ENCODE data around the gene ADORA1.

ADORA1 gene

DNA sequence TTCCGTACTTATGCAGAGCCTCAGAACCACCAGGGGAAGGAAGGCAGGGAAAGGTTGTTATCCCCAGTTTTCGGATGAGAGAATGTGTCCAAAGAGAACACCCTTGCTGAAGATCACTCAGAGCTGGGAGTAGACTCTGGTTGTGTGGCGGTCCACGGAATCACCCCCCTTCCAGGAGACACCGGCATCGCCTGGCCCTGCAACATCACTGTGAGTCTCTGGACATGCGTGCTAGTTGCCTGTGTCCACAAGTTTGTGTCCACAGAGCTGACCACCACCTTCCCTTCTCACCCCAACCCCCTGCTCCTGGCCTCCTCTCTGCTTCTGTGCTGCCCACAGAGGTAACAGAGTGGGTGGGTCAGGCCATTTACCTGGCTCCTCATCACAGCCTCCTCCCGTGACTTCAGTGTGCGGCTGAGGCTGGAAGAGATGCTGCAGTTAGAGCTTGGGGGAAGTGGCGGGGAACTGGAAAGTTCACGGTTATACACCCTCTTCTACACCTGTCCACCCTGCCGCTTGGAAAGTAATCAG lies 40.8 kb downstream of the ADORA1 start:
- TF ChIP-seq, protein P1, sequence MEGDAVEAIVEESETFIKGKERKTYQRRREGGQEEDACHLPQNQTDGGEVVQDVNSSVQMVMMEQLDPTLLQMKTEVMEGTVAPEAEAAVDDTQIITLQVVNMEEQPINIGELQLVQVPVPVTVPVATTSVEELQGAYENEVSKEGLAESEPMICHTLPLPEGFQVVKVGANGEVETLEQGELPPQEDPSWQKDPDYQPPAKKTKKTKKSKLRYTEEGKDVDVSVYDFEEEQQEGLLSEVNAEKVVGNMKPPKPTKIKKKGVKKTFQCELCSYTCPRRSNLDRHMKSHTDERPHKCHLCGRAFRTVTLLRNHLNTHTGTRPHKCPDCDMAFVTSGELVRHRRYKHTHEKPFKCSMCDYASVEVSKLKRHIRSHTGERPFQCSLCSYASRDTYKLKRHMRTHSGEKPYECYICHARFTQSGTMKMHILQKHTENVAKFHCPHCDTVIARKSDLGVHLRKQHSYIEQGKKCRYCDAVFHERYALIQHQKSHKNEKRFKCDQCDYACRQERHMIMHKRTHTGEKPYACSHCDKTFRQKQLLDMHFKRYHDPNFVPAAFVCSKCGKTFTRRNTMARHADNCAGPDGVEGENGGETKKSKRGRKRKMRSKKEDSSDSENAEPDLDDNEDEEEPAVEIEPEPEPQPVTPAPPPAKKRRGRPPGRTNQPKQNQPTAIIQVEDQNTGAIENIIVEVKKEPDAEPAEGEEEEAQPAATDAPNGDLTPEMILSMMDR (IDR thresholded peaks at IDR 0.05; ENCODE audit: low read depth, low read length), result no peak
- DNase-seq (ENCODE audit: low read depth, low spot score), result no peak
- no peak overlapping the region for H3K4me3 ChIP-seq (ENCODE audit: low read depth, low read length)
- in situ Hi-C loops (cut with HindIII; ENCODE audit: low sequenced_read_pairs), result no loop called here

DNA sequence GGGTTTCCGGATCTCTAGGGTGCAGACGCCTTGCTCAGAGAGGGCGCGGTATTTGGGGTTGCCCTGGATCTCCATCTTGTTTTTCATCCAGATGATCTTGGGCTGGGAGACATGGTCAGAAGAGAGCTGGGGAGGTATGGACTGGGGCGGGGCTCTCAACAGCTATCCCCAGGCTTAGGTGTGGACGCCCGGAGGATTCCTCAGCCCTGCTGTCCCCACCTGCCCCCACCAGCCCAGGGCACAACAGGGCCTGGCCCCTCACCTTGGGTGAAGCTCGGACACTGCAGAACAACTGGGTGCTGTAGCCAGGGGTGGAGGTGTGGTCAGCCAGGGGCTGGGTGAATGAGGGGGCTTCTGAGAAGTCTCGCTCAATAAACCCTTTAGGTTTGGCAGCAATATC lies 41.5 kb downstream of the ADORA1 start:
- TF ChIP-seq, protein P1 (IDR thresholded peaks at IDR 0.05; ENCODE audit: low read depth, low read length), result no peak
- in situ Hi-C loops (cut with HindIII; ENCODE audit: low sequenced_read_pairs), result no loop called here

DNA sequence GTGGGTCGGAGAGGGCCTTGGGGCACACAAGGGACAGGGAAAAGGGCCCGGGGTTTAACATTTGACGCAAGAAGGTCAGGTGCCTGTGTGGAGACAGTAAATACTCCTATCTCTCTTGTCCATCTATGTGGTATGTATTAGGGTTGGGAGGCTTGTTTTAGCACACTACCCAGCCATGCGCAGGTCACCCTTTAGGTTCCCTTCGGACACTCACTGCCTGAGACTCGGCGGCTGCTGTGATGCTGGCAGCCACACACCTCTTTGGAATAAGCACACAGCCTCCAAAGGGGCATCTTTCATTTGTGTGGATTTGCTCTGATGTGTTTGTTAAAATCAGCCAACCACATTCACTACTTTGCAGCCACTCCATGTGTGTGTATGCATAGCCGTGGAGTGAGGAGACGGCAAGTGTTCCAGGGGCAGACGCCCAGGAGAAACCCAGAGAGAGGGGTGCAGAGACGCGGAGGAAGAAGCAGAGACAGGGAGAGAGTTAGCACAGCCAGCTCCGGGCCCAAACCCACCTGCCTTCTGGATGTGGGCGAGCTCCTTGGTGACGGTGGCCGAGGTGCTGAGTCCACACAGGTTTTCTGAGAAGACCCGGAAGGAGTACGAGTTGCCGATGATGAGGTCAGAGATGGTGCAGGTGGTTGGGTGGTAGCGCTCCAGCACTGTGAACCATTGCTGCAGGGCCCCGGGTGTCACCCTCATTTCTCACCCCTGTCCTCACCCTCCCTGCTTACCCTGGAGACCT lies 42.4 kb downstream of the ADORA1 start:
- no peak overlapping the region for H3K4me3 ChIP-seq (ENCODE audit: low read depth, low read length)
- TF ChIP-seq, protein P1 (IDR thresholded peaks at IDR 0.05; ENCODE audit: low read depth, low read length), result no peak
- in situ Hi-C loops (cut with HindIII; ENCODE audit: low sequenced_read_pairs), result no loop called here
- no peak for DNase-seq (ENCODE audit: low read depth, low spot score)

More for the DNA sequence above, 41.5 kb downstream of the ADORA1 start:
- no peak overlapping the region for H3K4me3 ChIP-seq (ENCODE audit: low read depth, low read length)
- no peak for DNase-seq (ENCODE audit: low read depth, low spot score)

DNA sequence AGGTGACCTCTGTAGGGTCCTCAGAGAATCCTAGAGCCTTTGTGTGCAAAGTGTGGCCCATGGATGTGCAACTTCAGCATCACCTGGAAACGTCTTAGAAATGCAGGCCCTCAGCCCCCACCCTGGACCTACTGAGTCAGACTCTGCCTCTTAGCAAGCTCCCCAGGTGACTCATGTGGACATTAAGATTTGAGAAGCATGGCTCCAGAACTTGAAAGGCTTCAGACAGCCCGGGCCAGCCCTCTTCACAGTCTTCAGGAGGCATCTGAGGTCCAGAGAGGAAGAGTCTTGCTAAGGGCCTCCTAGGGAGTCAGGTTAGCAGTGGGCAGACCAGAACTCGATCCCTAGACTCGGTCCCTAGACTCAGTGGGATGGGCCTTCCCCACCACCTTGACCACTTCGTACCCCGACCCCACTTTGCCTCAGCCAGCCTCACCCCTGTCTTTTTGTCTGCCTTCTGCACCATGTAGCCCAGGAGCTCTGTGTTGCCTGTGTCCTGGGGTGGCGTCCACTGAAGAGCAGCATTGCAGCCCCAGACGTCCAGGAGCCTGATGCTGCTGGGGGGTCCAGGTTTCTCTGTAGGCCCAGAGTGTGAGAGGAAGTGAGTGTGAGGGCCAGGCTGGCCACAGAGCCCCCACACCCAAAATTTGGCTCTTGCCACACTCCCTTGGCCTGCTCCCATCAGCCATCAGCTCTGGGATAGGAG lies 43.3 kb downstream of the ADORA1 start:
- no peak for DNase-seq (ENCODE audit: low read depth, low spot score)
- in situ Hi-C loops (cut with HindIII; ENCODE audit: low sequenced_read_pairs), result no loop called here
- H3K4me3 ChIP-seq (ENCODE audit: low read depth, low read length), result no peak overlapping the region
- TF ChIP-seq, protein P1 (IDR thresholded peaks at IDR 0.05; ENCODE audit: low read depth, low read length), result no peak

DNA sequence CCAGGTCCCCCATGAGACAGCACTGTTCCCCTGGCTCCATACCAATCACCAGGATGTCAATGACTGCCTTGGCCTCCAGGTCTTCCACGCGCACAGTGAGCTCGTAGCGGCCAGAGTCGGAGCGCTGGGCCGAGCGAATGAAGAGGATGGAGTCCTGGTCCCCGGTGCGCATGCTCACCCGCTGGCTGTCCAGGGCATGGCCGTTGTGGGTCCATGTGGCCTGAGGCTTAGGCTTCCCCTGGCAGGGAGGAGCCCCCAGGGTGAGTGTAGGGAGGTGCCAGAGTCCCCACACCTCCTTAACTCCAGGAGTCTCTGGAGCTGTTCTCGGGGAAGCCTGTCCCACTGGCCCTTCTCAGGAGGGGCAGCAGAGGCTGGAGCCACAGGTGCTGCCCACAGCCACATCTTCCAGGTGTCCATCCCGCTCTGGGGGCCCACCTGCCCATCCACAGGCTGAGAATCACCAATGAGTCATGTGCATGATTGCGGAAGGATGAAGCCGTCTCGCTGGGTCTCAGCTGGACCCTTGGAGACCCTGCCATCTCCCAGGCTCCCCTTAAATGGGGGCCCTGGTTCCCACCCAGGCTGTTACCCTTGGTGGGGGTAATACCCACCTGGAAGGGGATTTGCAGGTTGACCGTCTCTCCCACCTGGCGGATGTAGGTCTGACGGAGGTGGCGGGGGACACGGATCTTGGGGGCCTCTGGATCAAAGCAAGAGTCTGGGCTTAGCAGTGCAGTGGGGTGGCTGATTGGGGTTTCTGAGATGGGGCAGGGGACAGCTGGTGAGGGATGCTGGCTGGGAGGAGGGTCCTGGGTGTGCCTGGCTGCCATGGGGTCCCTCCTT lies 44.0 kb downstream of the ADORA1 start:
- in situ Hi-C loops (cut with HindIII; ENCODE audit: low sequenced_read_pairs), result no loop called here
- TF ChIP-seq, protein P1 (IDR thresholded peaks at IDR 0.05; ENCODE audit: low read depth, low read length), result no peak
- DNase-seq (ENCODE audit: low read depth, low spot score), result no peak
- H3K4me3 ChIP-seq (ENCODE audit: low read depth, low read length), result no peak overlapping the region

Data from astrocyte of the spinal cord (primary cell).